Brain microvascular endothelial cell (primary cell): ENCODE data around the gene GOSR2.

ENCODE experiments used
- DNase-seq: peaks from one replicate; pipeline ENCODE4 v3.0.0-alpha.2; 2020
- H3K27ac ChIP-seq: fragments of 250-450 bp; sonication (Bioruptor Pico); 2 replicates; pipeline ENCODE4 v1.5.1; 2020; ENCODE audit warnings: mild to moderate bottlenecking, moderate library complexity
- H3K27me3 ChIP-seq: fragments of 250-450 bp; sonication (Bioruptor Pico); replicated peaks from 2 replicates; pipeline ENCODE4 v1.5.1; 2020; ENCODE audit warnings: mild to moderate bottlenecking
- H3K36me3 ChIP-seq: fragments of 250-450 bp; sonication (Bioruptor Pico); replicated peaks from 2 replicates; pipeline ENCODE4 v1.5.1; 2020; ENCODE audit warnings: mild to moderate bottlenecking
- H3K4me3 ChIP-seq: 2 replicates; pipeline ENCODE4 v1.5.1; 2011; ENCODE audit warnings: low read depth, mild to moderate bottlenecking, control low read depth, low read length, moderate library complexity
- in situ Hi-C: cut with HindIII; loops from 2 replicates; pipeline ENCODE4 v1.10.0; 2017; ENCODE audit warnings: low sequenced_read_pairs, low pct_ligation_motif_present
- TF ChIP-seq, protein P1 (sequence below): IDR thresholded peaks from 2 replicates; pipeline ENCODE4 v1.5.1; 2011; ENCODE audit warnings: low read depth, mild to moderate bottlenecking, moderate library complexity, low read length, control low read depth, inconsistent platforms; ENCODE audit errors: missing control alignments

The GOSR2 gene

DNA sequence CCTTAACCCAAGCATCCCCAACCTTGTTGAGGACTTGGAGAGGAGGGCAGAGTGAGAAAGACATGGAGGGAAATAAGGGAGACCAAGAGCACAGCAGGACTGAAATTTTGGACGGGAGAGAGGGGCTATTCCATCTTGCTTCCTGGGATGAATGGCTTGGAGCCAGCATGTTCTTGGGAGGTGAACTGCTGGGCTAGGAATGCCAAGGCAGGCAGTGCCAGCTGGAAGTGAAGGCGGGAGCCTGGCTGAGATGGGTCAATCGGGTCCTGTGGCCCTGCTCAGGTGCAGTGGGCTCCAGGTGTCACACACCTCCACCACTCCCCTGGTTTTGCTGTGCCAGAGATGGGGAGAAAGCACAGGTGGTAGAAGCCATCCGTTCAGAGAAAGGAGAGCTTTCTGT is 46.0 kb upstream of the GOSR2 start:
- H3K27ac ChIP-seq = no peak overlapping the region
- no peak for DNase-seq
- no peaks in the 10 kb centered on the region for H3K27me3 ChIP-seq
- in situ Hi-C loops = no loop called here
- no peaks in the 10 kb centered on the region for H3K36me3 ChIP-seq
- TF ChIP-seq, protein P1, sequence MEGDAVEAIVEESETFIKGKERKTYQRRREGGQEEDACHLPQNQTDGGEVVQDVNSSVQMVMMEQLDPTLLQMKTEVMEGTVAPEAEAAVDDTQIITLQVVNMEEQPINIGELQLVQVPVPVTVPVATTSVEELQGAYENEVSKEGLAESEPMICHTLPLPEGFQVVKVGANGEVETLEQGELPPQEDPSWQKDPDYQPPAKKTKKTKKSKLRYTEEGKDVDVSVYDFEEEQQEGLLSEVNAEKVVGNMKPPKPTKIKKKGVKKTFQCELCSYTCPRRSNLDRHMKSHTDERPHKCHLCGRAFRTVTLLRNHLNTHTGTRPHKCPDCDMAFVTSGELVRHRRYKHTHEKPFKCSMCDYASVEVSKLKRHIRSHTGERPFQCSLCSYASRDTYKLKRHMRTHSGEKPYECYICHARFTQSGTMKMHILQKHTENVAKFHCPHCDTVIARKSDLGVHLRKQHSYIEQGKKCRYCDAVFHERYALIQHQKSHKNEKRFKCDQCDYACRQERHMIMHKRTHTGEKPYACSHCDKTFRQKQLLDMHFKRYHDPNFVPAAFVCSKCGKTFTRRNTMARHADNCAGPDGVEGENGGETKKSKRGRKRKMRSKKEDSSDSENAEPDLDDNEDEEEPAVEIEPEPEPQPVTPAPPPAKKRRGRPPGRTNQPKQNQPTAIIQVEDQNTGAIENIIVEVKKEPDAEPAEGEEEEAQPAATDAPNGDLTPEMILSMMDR = no peak
- H3K4me3 ChIP-seq = no peak overlapping the region

DNA sequence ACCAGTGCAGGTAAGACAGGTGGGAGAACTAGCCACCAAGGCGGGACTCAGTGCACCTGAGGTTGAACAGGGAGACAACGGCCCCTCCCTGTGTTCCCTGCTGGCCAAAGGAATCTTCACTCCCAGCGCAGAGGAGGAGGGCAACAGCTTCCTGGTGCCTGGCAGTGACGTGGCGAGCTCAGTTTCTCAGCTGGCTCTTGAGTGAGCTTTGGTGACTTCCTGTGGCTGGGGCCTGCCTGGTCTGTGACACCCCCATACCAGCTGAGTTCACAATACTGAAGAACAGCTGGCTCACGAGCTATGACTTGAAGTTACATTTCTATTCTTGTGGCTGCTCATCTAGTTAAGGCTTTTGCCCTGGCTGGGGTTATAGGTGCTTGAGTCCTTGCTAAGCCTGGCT is 45.5 kb upstream of the GOSR2 start:
- H3K27me3 ChIP-seq = no peaks in the 10 kb centered on the region
- H3K36me3 ChIP-seq = no peaks in the 10 kb centered on the region
- H3K4me3 ChIP-seq = no peak overlapping the region
- H3K27ac ChIP-seq = no peak overlapping the region
- in situ Hi-C loops = no loop called here
- TF ChIP-seq, protein P1 = no peak
- no peak for DNase-seq

- H3K27me3 ChIP-seq = no peaks in the 10 kb centered on the region
- H3K36me3 ChIP-seq = no peaks in the 10 kb centered on the region
- no peak overlapping the region for H3K4me3 ChIP-seq
- in situ Hi-C loops = no loop called here
- DNase-seq = no peak
- H3K27ac ChIP-seq = no peak overlapping the region
- TF ChIP-seq, protein P1 = no peak
Measured at GRCh38 chr17:46878055-46878454, 44.9 kb upstream of the GOSR2 start.

DNA sequence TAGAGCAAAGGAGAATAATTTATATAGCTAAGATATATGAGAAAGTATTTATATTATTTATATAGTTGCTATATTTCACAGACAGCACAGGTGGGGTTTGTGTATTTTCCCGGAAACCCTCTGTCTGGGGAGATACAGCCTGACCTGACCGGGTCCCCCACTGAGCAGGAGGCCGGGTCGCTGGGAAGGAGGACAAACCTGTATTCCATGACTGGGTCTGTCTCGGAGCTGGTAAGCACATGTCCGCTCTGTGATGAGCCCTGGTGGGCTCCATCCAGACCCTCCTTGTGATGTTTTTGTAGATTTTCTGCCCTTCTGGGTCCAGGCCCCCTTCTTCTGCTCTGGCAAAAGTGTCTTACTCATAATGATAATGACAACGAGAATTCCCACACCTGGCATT is 43.9 kb upstream of the GOSR2 start:
- in situ Hi-C loops = no loop called here
- no peak overlapping the region for H3K27ac ChIP-seq
- no peaks in the 10 kb centered on the region for H3K36me3 ChIP-seq
- no peak for DNase-seq
- no peak overlapping the region for H3K4me3 ChIP-seq
- TF ChIP-seq, protein P1 = no peak
- H3K27me3 ChIP-seq = no peaks in the 10 kb centered on the region

DNA sequence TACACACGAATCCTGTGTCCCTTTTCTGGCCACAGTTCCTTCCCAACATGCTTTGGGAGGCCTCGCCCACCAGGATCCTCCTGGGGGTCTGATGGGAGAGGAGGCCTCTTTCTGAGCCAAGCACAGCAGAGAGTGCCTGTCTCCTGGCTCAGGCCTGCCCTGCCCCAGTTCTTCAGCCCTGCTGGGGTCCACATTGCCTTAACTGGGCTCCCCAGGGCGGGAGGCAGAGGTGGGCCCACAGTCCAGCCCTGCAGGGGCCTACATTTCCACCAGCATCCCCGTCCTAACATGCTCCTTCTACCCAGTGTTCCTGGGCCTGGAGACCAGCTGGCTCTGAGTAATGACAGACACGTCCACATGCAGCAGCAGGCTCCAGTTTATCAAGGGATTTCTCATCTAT is 41.9 kb upstream of the GOSR2 start:
- no peak overlapping the region for H3K4me3 ChIP-seq
- DNase-seq = no peak
- in situ Hi-C loops = no loop called here

DNA sequence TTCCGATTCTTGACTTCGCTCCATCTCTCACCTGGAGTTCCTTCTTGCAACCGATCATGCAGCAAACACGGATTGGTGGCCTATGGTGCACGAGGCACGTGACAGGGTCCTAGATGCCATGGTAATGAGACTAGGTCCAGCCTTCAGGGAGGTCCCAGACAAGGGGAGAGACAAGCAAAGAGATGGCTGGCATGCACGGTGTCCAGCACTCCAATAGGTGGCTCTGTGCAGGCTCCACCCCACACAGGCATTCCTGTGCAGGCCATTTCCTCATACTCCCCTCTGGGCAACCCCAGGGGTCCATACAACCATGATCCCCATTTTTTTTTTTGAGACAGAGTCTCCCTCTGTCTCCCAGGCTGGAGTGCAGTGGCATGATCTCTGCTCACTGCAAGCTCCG is 40.3 kb upstream of the GOSR2 start:
- in situ Hi-C loops = no loop called here
- TF ChIP-seq, protein P1 = no peak
- Histone ChIP-seq H3K4me3 (no peak overlapping the region), H3K27ac (no peak overlapping the region), H3K27me3 (peaks cover 8% of the 10 kb centered on the region), H3K36me3 (no peaks in the 10 kb centered on the region)
- DNase-seq = no peak

More for the DNA sequence above, 41.9 kb upstream of the GOSR2 start:
- no peak overlapping the region for H3K27ac ChIP-seq
- peaks cover 2% of the 10 kb centered on the region for H3K27me3 ChIP-seq
- H3K36me3 ChIP-seq = no peaks in the 10 kb centered on the region
- TF ChIP-seq, protein P1 = no peak
